NCI-H2107 (cell line): ENCODE measurements around the gene SUMO3.

Experiments used
- DNase-seq: peaks from one replicate; lab custom pipeline; 2025; lab: John Stamatoyannopoulos, UW

SUMO3 gene

DNA sequence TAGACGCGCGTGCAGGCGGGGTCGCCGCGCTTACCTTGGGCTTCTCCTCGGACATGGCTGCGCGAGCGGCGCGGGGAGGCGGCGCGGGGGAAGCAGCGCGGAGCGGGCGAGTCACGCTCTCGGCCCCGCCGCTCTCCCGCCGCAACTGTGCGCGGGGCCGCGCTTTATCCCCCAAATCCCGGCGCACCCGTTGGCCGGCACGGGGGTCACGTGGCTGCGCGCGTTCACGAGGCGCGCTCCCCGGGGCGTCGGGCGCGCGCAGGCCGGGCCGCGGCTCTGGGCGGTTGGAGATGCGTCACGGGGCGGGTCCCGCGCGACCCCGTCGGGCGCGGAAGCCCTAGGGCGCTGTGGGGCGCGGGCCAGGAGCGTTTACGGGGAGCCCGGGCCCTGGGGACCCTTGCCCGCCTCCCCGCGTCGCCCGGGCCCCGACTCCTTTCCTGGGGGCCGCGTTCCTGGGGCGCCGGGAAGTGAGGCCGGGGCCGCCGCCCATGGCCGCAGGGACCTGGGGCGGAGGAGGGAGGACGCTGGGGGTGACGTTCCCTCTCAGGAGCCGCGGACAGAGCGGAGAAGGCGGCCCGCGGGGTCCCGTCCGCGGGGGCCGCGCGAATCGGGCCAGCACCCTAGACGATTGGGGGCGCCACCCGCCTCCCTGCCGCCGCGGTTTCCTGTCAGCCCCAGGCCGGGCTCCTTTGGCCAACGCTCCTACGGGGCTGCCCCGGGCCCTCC, at the start of gene SUMO3:
Gene SUMO3, minus strand, starts transcription at position 149 of the 726 bp plus-strand sequence. Its CDS starts 94 bp downstream, at position 55.
- peak; percentile 65 for DNase-seq

DNA sequence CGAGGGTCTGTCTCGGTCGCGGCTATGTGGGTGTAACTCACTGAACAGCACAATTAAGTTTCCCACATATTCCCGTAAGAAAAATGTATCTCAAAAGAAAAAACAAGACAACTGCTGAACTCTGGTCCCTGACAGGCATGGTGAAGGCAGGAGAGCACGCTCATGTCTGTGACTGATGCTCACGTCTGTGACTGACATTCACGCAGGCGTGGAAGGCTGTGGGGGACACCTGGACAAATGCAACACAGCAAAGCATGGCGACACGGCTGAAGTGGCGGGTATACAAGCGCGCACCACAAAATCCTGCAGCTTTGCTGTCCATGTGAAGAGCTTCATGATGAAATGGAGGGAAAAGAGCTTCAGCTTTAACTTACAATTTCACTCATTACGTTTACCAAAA, 49.6 kb upstream of the SUMO3 start:
- DNase-seq = no peak

DNA sequence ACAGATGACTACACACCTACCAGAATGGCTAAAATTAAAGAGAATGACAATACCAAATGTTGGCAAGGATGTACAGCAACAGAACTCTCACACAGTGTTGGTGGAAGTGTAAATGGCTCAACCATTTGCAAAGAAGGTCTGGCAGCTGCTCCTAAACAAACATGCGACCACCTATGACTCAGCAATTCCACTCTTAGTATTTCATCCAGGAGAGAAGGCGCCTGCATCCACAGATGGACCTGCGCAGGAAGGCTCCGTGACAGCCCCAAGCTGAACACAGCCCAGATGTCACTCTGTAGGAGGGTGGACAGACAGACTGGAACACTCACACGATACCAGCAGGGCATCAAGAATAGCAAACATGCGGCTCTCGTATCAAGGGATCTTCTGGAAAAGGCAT, 48.9 kb upstream of the SUMO3 start:
- no peak for DNase-seq

DNA sequence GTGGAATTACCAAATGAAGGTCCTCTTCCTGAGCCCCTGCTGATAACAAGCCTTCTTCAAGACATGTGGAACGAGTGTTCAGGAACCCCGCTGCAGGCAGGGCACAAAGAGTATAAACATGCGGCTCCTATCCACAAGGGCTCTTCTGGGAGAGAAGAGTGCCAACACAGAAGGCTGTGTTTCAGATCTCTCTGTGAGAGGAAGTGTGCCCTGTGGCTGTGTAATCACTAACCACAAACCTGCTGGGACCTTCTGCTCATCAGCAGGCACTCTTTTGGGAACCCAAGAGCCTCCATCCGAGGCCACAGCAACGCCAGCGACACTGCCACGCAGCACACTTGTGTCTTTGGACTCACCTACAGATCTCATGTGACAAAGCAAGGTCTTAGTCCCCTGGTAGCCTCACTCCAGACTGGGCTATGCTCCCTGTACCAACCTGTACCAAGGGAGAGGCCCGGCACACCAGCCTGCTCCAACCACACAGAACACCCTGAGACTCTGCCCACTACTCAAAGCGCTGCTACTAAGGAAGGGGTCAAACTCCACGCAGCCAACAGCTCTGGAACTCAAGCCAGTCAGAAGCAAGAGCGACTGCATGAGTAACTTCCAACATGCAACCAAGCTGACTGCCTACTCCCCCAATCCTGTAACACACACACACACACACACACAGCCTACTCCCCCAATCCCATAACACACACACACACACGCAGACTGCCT, 47.9 kb upstream of the SUMO3 start:
- DNase-seq = no peak

DNA sequence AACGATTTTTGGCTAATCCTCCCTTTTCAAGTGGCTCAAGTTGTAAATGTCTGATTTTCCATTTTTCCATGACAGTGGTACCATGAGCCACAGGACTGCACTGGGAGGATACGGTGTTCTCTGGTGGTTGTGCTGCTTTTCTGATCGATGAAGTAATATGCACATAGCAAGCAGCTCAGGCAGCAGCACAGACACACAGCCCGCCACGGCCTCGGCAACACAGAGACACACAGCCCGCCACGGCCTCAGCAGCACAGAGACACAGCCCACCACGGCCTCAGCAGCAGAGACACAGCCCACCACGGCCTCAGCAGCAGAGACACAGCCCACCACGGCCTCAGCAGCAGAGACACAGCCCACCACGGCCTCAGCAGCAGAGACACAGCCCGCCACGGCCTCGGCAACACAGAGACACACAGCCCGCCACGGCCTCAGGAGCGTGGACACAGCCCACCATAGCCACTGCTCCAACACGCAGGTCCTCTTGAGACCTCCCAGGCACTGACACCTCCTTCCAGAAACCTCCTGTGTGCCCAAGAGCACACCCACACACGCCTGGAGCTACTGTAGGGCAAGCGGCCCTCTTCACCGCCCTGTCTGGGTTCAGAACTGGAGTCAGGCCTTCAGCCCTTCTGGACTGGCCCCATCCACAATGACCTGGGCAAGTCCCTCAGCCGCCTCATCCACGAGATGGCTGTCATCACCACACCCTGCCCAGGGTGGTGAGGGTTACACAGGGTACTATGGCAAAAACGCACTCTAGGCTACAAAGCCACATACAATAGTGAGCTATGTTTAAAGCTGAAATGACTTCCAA, 45.2 kb upstream of the SUMO3 start:
- no peak for DNase-seq

DNA sequence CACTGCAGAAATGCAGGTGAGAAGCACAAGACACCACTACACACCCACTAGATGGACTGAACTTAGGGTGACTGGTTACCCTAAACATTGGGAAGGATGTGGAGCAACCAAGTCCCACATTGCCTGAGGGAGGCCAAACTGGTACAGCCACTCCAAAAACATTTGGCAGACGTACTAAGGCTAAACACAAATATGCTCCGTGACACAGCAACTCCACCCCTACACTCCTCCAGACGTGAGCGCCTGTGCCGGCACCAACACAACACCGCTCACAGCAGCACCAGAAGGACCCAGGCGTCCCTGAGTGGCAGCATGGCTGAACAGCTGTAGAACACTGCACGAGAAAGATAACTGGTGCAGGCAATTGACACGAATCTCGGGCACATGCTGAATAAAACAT, 40.9 kb upstream of the SUMO3 start:
- DNase-seq = no peak

DNA sequence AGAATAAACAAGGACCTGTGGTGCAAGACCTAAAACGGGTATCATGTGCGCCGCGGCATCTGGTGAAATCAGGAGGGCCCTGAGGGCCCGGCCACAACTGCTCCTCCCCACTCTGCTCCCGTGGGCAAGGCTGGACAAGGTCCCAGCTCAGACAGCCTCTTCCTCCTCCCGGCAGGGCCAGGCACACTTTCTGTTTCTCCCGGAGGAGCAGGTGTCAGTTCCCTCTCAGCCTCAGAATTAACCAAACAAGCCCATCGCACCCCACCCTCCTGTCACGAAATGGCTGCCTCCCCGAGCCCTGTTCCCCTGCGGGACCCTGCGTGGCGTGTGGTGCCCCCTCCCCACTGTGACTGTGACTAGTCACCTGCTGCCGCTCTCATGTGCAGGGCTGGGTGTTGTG, 40.4 kb upstream of the SUMO3 start:
- DNase-seq = no peak

DNA sequence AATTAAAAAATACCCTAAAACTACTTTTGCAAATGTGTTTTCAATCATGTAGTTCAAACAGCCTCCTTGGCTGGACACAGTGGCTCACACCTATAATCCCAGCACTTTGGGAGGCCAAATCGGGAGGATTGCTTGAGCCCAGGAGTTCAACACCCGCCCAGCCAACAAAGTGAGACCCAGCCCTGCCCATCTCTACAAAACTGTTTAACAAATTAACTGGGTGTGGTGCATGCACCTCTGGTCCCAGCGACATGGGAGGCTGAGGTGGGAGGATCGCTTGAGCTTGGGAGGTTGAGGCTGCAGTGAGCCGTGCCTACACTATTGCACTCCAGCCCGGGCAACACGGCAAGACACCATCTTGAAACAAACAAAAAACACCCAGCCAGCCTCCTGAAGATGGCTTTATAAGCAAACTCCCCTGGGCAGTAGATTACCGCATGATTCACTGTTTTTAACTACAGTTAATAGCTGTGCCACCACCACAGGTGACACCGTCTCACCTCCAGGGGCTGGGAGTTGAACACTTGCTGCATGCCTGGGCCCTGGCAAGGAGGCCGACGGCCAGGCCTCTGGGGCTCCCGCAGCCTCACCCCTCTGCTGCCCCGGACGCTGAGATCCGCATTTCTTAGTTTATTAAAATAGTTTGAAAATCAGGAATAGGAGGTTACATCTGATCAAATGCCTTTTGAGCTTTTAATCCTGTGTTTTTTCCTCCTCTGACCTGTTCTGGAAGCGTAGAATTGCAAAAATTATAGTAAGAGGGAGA, 39.4 kb upstream of the SUMO3 start:
- DNase-seq = no peak

DNA sequence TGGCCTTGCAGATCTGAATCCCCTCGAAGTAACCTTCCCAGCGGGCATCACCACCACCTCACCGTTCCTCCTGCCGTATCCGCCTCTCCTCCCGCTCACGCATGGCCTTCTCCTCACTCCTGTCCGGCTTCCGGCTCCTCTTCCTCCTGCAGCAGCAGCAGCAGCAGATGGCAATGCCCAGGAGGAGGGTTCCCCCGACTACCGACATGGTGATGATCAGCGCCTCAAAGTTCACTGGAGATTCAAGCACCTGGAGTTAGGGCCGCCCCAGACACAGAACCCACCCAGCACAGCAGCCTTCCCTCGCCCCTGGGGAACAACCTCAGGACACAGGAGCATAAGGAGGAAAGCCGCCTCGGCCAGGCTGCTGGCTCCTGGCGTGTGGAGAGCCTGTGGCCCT, 38.3 kb upstream of the SUMO3 start:
- DNase-seq = no peak

DNA sequence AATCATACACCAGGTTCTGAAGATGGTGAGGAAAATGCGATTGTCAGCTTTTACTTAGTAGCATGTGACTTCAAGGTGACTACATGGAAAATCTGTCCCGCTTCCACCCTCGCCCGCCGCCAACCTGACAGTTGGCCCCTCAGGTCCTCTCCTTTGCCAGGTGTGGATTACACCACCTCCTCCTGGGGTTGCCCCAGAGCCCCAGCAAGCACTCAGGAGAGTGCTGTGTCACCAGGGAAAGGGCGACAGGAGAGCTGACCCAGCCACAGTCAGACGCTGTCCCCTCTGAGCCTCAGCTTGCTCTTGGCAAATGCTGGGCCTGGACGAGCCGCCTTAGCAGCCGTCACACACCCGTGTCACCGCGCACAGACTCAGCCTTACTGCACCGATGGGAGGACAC, 37.7 kb upstream of the SUMO3 start:
- DNase-seq = no peak

DNA sequence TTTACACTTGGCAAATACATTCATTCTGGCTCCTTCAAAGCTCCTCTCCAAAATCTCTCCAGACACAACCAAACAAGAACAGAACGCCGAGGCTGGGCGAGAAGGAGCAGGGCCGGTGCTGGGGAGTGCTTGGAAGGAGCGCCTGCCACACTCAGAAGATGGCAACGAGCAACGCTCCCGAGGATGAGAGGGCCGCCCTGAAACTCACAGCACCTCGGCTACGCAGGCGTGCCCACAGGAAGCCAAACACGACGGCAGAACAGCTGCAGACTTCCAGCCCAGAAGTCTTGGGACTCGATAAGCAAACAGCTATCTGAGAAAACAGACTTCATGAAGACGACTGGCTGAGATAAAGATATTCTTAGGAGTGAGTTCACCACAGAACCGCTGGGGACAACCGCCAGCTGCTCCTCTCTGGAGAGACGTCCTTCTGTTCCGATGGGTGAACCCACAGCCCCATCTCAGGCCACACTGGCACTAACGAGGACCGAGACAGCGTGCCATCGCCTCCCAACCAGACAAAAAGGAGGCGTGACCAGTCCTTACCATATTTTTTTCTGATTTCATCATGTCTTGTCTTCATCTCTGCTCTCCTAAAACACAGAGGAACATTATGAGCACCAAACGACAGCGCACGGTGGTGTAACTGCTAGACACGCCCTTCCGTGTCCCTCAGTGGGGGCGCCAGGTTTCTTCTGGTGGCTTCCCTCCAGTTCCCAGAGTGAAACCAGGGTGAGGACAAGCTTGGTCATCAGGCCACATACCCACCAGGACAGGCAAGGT, 37.0 kb upstream of the SUMO3 start:
- no peak for DNase-seq

DNA sequence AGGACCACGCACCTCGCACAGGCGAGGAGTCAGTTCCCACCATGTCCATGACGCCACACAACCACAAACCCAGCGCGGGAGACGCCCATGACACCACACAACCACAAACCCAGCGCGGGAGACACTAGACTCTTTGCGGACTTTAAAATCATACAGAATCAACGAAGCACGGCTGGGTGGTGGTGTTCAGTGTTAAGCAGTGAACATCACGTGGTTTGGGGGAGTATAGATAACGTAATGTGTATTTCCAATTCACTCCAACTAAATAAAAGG, 36.5 kb upstream of the SUMO3 start:
- no peak for DNase-seq

DNA sequence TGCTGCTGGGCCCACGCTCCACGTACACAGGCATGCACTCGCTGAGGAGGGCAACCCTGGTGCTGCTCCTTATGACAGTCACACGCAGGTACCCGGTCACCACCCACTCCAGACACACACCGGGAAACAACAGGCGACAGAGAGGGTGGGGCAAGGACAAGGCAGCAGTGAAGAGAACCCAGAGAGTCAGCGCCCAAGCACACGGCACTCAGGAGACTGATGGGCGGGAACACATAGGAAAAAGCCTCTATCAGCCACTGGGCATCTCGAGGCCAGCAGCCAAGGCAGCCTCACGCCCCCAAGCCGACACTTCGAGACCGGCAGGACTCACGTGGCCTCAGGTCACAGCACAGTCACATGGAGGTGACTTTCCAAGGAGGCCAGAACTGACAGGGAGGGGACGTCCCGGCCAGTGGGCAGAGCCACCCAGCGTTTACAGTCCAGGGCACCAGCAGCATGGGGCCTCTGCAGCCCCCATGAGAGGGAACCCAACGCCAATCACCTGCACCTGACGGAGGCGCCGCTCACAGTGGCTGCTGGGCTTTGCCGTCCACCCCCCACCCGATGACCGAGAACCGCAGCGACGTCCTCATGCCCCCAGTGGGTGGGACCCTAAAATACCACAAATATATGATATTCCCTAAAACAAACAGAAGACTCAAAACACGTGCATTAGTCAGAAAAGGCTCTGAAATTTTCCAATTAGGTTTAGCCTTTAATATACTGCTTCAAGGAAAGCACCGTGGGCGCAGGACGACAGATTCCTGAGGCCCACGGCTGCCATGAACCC, 35.9 kb upstream of the SUMO3 start:
- DNase-seq = no peak

DNA sequence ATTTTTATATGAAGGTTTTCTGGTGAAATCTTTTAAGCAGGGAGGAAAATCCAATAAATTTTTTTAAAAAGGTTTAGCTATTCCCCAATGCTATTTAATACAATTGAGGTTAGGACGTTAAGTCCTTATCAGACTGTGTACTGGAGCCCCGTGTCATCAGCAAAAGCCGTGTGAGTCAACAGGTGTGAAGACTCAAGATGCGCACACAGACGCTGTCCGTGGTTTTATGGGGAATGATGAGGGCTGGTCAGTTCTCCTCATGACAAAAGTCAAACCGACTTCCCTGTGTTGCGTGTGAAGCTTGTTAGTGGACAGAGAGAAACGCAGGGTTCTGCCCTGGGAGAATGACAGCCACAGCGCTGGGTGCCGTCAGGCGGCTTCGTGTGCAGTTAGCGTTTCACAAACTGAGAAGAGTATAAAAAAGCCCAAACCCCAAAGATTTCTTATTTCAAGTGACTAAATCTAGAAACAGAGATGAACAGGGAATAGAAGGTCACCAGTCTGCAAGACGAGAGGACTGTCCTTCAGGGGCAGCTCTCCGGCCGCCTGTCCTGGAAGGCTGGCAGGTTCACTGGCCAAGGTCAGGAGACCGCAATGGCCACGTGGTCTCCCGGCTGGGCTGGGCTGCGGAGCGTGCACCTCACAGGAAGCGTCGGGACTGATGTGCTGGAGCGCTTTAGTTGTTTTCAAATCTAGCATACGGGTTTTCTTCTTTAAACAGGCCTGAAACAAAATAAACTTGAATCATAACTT, 33.2 kb upstream of the SUMO3 start:
- no peak for DNase-seq

DNA sequence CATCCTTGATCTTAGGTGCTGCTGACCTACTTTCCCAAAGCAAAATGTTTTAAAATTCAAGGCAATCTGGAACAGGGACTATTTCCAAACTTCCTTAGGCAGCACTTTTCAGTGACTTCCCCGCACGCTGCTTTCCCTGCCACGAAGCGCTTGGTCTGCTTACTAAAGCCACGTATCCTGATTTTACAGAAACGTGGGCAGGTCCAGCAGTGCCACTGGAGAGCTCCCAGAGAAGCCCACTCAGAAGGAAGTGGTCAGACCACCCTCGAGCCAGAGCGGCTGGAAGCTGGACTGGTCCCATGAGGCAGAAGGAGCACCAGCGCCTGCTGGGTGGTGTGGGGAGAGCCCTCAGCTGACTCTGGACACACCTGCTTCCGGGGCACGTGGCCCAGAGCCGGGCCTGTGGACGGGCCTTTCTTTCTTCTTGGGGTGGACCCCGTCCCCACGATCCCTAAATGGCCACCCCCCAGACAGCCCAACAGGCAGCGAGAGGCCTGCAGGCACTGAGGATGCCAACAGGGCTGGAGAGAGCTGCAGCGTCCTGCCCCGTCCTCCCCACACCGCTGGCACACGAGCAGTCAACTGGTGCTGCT, 32.4 kb upstream of the SUMO3 start:
- DNase-seq = no peak

DNA sequence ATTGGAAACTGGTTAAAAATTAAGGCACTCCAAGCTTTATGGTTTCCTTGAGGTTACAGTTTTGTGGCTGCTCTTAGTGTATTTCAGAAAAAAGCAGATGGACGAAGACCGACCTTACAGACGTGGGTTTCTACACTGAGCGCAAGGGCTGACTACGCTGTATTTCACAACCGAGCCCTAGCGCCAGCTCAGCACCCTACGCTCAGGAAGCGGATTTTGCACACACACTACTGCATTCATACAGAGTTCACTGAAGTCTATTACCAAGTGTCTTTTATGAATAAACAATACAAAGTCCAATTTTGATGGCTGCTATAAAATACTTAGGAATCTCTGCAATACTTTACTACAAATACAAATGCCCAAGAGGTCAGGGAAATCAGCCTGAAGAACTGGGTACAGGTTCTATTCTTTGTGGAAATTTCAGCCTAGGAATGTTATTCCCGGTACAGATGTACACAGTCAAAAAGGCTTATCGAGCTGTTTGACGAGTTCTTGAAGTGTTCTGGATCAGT, 31.8 kb upstream of the SUMO3 start:
- DNase-seq = no peak

DNA sequence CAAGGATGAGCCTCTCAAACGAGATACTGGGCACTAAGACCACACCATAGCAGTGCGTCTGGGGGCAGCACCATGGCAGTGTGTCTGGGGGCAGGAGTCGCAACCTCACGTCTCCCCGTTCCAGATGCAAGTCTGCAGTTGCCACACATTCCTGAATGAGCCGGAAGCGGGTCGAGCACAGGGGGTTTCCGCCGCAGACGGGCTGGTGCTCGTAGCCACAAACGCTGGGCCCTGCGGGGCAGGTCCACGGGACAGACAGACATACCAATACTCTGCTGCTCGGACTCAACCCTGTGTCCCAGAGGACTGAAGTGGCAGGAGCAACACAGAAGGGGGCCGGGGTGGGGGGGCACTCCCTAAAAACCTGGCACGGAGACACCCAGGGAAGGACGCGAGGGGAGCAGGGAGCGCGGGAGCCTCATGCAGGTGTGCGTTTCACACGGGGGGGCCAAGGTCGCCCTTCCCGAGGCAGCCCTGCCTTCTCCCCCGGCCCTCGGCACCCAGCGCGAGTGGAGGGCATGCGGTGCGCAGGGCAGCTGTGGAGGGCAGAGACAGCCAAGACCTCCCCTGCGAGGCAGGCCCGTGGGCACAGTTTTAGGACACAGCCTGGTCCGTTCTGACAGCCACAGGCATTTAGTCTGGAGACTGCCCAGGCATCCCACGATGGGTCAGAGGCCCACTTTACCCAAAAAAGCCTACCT, 31.1 kb upstream of the SUMO3 start:
- DNase-seq = no peak

DNA sequence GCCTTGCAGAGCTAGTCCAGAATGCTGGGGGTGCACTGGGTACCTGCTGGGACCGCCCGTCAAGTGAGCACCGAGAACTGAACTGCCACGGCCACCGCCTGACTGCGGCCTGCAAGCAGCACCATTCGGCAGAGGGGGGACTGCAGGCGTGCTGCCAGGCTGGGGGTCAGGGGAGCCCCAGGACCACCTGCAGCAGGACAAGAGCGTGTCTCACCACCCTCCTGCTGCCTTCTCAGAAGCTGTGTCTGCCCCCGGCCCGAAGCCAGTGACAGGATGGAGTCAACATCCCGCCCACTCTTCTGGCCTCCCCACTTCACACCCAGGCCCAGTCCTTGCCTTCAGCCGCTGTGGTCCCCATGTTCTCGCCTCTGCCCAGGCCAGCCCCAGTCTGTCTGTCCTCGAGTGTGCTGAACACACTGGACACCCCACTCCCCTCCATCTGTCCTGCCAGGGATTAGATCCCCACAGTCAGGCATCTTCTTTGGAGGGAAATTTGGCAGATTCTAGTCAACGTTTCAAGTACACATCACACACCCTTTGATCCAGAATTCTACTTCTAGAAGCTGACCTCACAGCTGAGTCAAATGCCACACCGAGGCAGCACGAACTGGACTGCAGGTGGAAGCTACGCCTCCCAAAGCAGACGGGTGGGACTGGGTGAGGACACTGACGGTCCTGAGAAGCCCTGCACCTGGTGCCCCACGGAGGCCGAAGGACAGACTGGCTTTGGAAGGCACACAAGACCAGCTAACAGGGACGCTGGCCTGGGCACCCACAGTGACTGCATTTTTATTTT, 29.6 kb upstream of the SUMO3 start:
- DNase-seq = no peak
